Esophagus squamous epithelium (tissue), 4 donors: ENCODE results near the gene ADAMTS2.

Experiments
- POLR2A ChIP-seq, 4 donors: fragments of 450-650 bp; IDR thresholded peaks; one replicate each; pipeline ENCODE4 v1.6.1; 2017; ENCODE audit warnings: antibody characterized with exemption in 4 of 4, mild to moderate bottlenecking in 4 of 4, moderate library complexity in 3 of 4
- TF ChIP-seq, protein P1 (sequence below), 6 experiments: fragments of 450-650 bp in 4 of 6; fragments of 200-600 bp in 2 of 6; sonication (generic) in 2 of 6; IDR thresholded peaks; one replicate each; pipeline ENCODE4 v1.5.1; 2016 to 2019; ENCODE audit warnings: antibody characterized with exemption in 6 of 6, mild to moderate bottlenecking in 4 of 6, moderate library complexity in 4 of 6

GRCh38 chr5:179153921-179154345 is 191.3 kb downstream of the ADAMTS2 start:
- no peak for TF ChIP-seq POLR2A (IDR thresholded peaks at IDR 0.05)
- TF ChIP-seq, protein P1, sequence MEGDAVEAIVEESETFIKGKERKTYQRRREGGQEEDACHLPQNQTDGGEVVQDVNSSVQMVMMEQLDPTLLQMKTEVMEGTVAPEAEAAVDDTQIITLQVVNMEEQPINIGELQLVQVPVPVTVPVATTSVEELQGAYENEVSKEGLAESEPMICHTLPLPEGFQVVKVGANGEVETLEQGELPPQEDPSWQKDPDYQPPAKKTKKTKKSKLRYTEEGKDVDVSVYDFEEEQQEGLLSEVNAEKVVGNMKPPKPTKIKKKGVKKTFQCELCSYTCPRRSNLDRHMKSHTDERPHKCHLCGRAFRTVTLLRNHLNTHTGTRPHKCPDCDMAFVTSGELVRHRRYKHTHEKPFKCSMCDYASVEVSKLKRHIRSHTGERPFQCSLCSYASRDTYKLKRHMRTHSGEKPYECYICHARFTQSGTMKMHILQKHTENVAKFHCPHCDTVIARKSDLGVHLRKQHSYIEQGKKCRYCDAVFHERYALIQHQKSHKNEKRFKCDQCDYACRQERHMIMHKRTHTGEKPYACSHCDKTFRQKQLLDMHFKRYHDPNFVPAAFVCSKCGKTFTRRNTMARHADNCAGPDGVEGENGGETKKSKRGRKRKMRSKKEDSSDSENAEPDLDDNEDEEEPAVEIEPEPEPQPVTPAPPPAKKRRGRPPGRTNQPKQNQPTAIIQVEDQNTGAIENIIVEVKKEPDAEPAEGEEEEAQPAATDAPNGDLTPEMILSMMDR (IDR thresholded peaks at IDR 0.05), result no peak
